Endodermal cell (in vitro differentiated cells): Measurements from ENCODE around the gene WWC2. TPM values are rescaled to one million over a fixed set of nuclear protein-coding genes. Genes with fewer than 3 reads are reported as not detected.

Experiments
- DNase-seq: peaks from one replicate; pipeline ENCODE4 v3.0.0-alpha.2; 2017
- H3K27ac ChIP-seq: 2 replicates; pipeline ENCODE4 v1.5.1; 2013; ENCODE audit warnings: mild to moderate bottlenecking, low read depth, low read length, moderate library complexity
- H3K27me3 ChIP-seq: 2 replicates; pipeline ENCODE4 v1.6.1; 2013; ENCODE audit warnings: mild to moderate bottlenecking, low read length, moderate library complexity; ENCODE audit not compliant: insufficient read depth, control insufficient read depth, poor library complexity, severe bottlenecking
- H3K36me3 ChIP-seq: 2 replicates; pipeline ENCODE4 v1.7.0; 2013; ENCODE audit warnings: mild to moderate bottlenecking, low read length, moderate library complexity; ENCODE audit not compliant: control insufficient read depth, insufficient read depth
- H3K4me1 ChIP-seq: one replicate; pipeline ENCODE4 v1.7.0; 2013; ENCODE audit warnings: low read length; ENCODE audit not compliant: control insufficient read depth, insufficient read depth
- H3K4me3 ChIP-seq: 2 replicates; pipeline ENCODE4 v1.5.1; 2013; ENCODE audit warnings: mild to moderate bottlenecking, low read length, moderate library complexity
- H3K9ac ChIP-seq: 2 replicates; pipeline ENCODE4 v1.6.1; 2013; ENCODE audit warnings: mild to moderate bottlenecking, low read length, moderate library complexity; ENCODE audit not compliant: poor library complexity, severe bottlenecking; ENCODE audit errors: extremely low read depth
- H3K9me3 ChIP-seq: 2 replicates; pipeline ENCODE4 v1.6.1; 2013; ENCODE audit warnings: mild to moderate bottlenecking, low read length, moderate library complexity; ENCODE audit not compliant: control insufficient read depth
- H3K27ac Mint-ChIP-seq: 2 replicates; pipeline ENCODE4 v1.8.0; 2020; ENCODE audit warnings: mixed read lengths
- H3K27me3 Mint-ChIP-seq: 2 replicates; pipeline ENCODE4 v1.8.0; 2021; ENCODE audit warnings: mild to moderate bottlenecking, mixed read lengths; ENCODE audit not compliant: insufficient read depth
- H3K36me3 Mint-ChIP-seq: 2 replicates; pipeline ENCODE4 v1.8.0; 2020; ENCODE audit warnings: low read depth, mixed read lengths
- H3K4me1 Mint-ChIP-seq: 2 replicates; pipeline ENCODE4 v1.8.0; 2020; ENCODE audit warnings: mixed read lengths
- H3K4me3 Mint-ChIP-seq: 2 replicates; pipeline ENCODE4 v1.8.0; 2020; ENCODE audit warnings: mild to moderate bottlenecking, moderate library complexity, mixed read lengths
- H3K9me3 Mint-ChIP-seq: 2 replicates; pipeline ENCODE4 v1.8.0; 2020; ENCODE audit warnings: mild to moderate bottlenecking, mixed read lengths
- WGBS, 2 experiments: methylation state at CpG; one replicate each; pipeline versions ENCODE4 v1.1.5 to v1.1.7; 2013; ENCODE audit warnings: missing lambda C conversion rate in 2 of 2, mixed read lengths in 1 of 2; ENCODE audit not compliant: insufficient coverage in 1 of 2, insufficient read length in 1 of 2; 5-methylcytosine and 5-hydroxymethylcytosine counted together
- total RNA-seq, 2 donors: library from RNA; stranded (reverse); fragmentation: NEBNext Ultra II Directional in 1 of 2; extraction: Animal tissue kit (Norgen Biotek cat#: 25700) in 1 of 2; gene quantifications; 2 replicates in 1 of 2; 3 replicates in 1 of 2; pipeline ENCODE4 v1.2.1, GENCODE V29; 2021
- TF ChIP-seq, protein P1 (sequence below): fragments of 200-600 bp; sonication (generic); conservative IDR thresholded peaks from 2 replicates; pipeline ENCODE4 v1.5.0; 2021; ENCODE audit warnings: antibody characterized with exemption, mild to moderate bottlenecking

The WWC2 gene
- total RNA-seq, 2 donors from 2014 or later, result 98.2 to 108 TPM

DNA sequence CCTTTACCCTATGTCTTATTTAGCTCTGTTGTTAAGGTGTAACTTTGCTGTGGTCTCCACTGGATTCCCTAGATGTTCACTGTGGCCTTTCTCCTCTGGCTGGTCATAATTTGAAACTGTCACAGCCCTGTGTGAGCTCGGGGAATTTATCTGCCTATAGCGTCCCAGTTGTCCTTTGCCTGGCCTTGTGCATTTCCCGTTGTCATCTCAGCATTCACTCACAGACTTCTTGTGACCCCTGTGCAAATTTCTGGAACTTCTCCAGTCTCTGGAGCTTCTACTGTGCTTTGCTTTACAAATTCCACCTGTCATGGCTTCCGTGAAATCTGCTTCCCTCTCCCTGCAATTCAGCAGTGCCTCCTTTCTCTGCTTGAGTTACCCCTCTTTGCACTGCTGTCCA, 106.7 kb downstream of the WWC2 start:
- Histone ChIP-seq H3K27ac (no peak overlapping the region), H3K9ac (no peak overlapping the region), H3K27me3 (no peaks in the 10 kb centered on the region), H3K36me3 (peaks cover 84% of the 10 kb centered on the region), H3K9me3 (no peaks in the 10 kb centered on the region), H3K4me3 (no peak overlapping the region), H3K4me1 (no peaks in the 10 kb centered on the region)
- H3K9me3 Mint-ChIP-seq, result no peaks in the 10 kb centered on the region
- no peak overlapping the region for H3K27ac Mint-ChIP-seq
- no peaks in the 10 kb centered on the region for H3K4me1 Mint-ChIP-seq
- no peaks in the 10 kb centered on the region for H3K27me3 Mint-ChIP-seq
- 88 to 91% methylated on average over 4 of the region's 4 CpGs for WGBS, 2 experiments
- TF ChIP-seq, protein P1, sequence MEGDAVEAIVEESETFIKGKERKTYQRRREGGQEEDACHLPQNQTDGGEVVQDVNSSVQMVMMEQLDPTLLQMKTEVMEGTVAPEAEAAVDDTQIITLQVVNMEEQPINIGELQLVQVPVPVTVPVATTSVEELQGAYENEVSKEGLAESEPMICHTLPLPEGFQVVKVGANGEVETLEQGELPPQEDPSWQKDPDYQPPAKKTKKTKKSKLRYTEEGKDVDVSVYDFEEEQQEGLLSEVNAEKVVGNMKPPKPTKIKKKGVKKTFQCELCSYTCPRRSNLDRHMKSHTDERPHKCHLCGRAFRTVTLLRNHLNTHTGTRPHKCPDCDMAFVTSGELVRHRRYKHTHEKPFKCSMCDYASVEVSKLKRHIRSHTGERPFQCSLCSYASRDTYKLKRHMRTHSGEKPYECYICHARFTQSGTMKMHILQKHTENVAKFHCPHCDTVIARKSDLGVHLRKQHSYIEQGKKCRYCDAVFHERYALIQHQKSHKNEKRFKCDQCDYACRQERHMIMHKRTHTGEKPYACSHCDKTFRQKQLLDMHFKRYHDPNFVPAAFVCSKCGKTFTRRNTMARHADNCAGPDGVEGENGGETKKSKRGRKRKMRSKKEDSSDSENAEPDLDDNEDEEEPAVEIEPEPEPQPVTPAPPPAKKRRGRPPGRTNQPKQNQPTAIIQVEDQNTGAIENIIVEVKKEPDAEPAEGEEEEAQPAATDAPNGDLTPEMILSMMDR, result no peak
- peaks cover 42% of the 10 kb centered on the region for H3K36me3 Mint-ChIP-seq
- DNase-seq, result no peak
- H3K4me3 Mint-ChIP-seq, result no peak overlapping the region

DNA sequence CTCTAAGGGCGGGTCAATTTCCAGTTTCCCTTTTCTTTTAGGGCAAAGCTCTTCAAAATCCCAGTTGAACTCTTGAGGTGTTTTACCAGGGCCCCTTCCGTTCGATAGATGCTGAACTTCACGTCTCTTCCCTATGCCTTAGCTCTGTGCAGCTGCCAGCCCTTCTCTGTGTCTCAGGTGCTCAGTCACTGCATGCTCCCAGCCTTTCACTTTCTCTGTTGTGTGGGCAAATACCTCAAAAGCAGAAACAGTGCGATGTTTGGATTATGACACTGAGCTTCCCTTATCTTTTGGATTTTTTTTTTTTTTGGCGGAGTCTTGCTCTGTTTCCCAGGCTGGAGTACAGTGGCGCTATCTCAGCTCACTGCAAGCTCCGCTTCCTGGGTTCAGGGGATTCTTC, 112.5 kb downstream of the WWC2 start:
- Histone ChIP-seq H3K27me3 (no peaks in the 10 kb centered on the region), H3K36me3 (peaks cover 73% of the 10 kb centered on the region), H3K4me3 (no peak overlapping the region), H3K27ac (no peak overlapping the region), H3K9ac (no peak overlapping the region), H3K4me1 (no peaks in the 10 kb centered on the region), H3K9me3 (no peaks in the 10 kb centered on the region)
- Mint-ChIP-seq H3K4me3 (no peak overlapping the region), H3K9me3 (no peaks in the 10 kb centered on the region), H3K27ac (no peak overlapping the region), H3K4me1 (no peaks in the 10 kb centered on the region), H3K27me3 (no peaks in the 10 kb centered on the region), H3K36me3 (peaks cover 28% of the 10 kb centered on the region)
- TF ChIP-seq, protein P1, result no peak
- DNase-seq, result no peak
- 97 to 98% methylated on average over 5 to 8 of the region's 8 CpGs for WGBS, 2 experiments

GRCh38 chr4:183213996-183214395, 114.9 kb downstream of the WWC2 start:
- no peaks in the 10 kb centered on the region for H3K9me3 ChIP-seq
- TF ChIP-seq, protein P1, result no peak
- no peak overlapping the region for H3K9ac ChIP-seq
- Mint-ChIP-seq H3K36me3 (peaks cover 16% of the 10 kb centered on the region), H3K9me3 (no peaks in the 10 kb centered on the region), H3K27ac (no peak overlapping the region), H3K4me3 (no peak overlapping the region), H3K4me1 (no peaks in the 10 kb centered on the region), H3K27me3 (no peaks in the 10 kb centered on the region)
- no peaks in the 10 kb centered on the region for H3K4me1 ChIP-seq
- no peaks in the 10 kb centered on the region for H3K27me3 ChIP-seq
- no peak for DNase-seq
- peaks cover 72% of the 10 kb centered on the region for H3K36me3 ChIP-seq
- H3K4me3 ChIP-seq, result no peak overlapping the region
- 91% methylated on average over 2 of the region's 2 CpGs; no CpG with 5 or more reads in 1 of the 2 experiments for whole genome bisulfite sequencing, 2 experiments
- H3K27ac ChIP-seq, result no peak overlapping the region
